HG02571 (cell line): ENCODE results near the gene NRM.
"Not testable (repeated sequence)": the region's sequence is repeated elsewhere in the genome, so short reads cannot be mapped to it uniquely, and the experiment has no call there.

Experiments
- ATAC-seq: cut with Tn5 transposase; IDR thresholded peaks from one replicate; pipeline ENCODE4 v1.9.1; 2021; ENCODE audit warnings: mild to moderate bottlenecking, moderate library complexity; ENCODE audit not compliant: unreplicated experiment

Gene NRM

GRCh38 chr6:30672445-30673253 is 18.1 kb downstream of the NRM start, which contains the start of gene DHX16:
TSS of gene DHX16 (minus strand) at chr6:30673006. CDS start at chr6:30672841, 165 bp downstream.
- peak; percentile 57 for ATAC-seq

- no peak for ATAC-seq
Measured at GRCh38 chr6:30670760-30671527, 19.8 kb downstream of the NRM start.

GRCh38 chr6:30666300-30666699 is 24.5 kb downstream of the NRM start:
- ATAC-seq = not testable (repeated sequence)

GRCh38 chr6:30664994-30665767 is 25.6 kb downstream of the NRM start:
- no peak for ATAC-seq

- ATAC-seq = not testable (repeated sequence)
Measured at GRCh38 chr6:30657922-30658321, 32.9 kb downstream of the NRM start.

- ATAC-seq = no peak
Measured at GRCh38 chr6:30657454-30657853, 33.3 kb downstream of the NRM start.

GRCh38 chr6:30656513-30656912 is 34.3 kb downstream of the NRM start:
- ATAC-seq = no peak

- no peak for ATAC-seq
Measured at GRCh38 chr6:30655743-30656094, 35.1 kb downstream of the NRM start.

GRCh38 chr6:30654798-30655742 is 35.7 kb downstream of the NRM start:
- no peak for ATAC-seq

GRCh38 chr6:30651143-30651542 is 39.6 kb downstream of the NRM start:
- ATAC-seq = no peak

GRCh38 chr6:30647242-30648116 is 43.3 kb downstream of the NRM start:
- ATAC-seq = peak; percentile 49

GRCh38 chr6:30646450-30647241 is 44.1 kb downstream of the NRM start, which contains the start of gene C6orf136:
TSS of gene C6orf136 (plus strand) at chr6:30647133. CDS start at chr6:30647232, 99 bp downstream.
- peak; percentile 43 for ATAC-seq

GRCh38 chr6:30645989-30646388 is 44.8 kb downstream of the NRM start:
- ATAC-seq = no peak

- ATAC-seq = no peak
Measured at GRCh38 chr6:30644769-30645168, 46.0 kb downstream of the NRM start.

- ATAC-seq = no peak
Measured at GRCh38 chr6:30643656-30644055, 47.1 kb downstream of the NRM start.

GRCh38 chr6:30641048-30641447 is 49.7 kb downstream of the NRM start:
- ATAC-seq = no peak

- ATAC-seq = no peak
Measured at GRCh38 chr6:30640481-30640880, 50.3 kb downstream of the NRM start.
